ENCODE measurements around the gene PDGFRB.
"Not testable (repeated sequence)": the region's sequence is repeated elsewhere in the genome, so short reads cannot be mapped to it uniquely, and the experiment has no call there.

Gene PDGFRB

GRCh38 chr5:150084754-150085153 lies 70.9 kb downstream of the PDGFRB start:
- DNase-seq (ENCODE audit: low read depth in 3 of 3): not testable (repeated sequence)

- DNase-seq (ENCODE audit: low read depth in 3 of 3): no peak
These were observed 72.8 kb downstream of the PDGFRB start for GRCh38 chr5:150082889-150083288.

GRCh38 chr5:150082374-150082773 lies 73.3 kb downstream of the PDGFRB start:
- no peak for DNase-seq (ENCODE audit: low read depth in 3 of 3)

- DNase-seq (ENCODE audit: low read depth in 3 of 3): no peak
These were observed 73.9 kb downstream of the PDGFRB start for GRCh38 chr5:150081541-150082283.

- DNase-seq (ENCODE audit: low read depth in 3 of 3): no peak
These were observed 74.8 kb downstream of the PDGFRB start for GRCh38 chr5:150080696-150081435.

GRCh38 chr5:150079909-150080461 lies 75.7 kb downstream of the PDGFRB start:
- no peak for DNase-seq (ENCODE audit: low read depth in 3 of 3)

GRCh38 chr5:150078802-150079689 lies 76.6 kb downstream of the PDGFRB start:
- DNase-seq (ENCODE audit: low read depth in 3 of 3): no peak

GRCh38 chr5:150077996-150078801 lies 77.4 kb downstream of the PDGFRB start:
- no peak for DNase-seq (ENCODE audit: low read depth in 3 of 3)

GRCh38 chr5:150077060-150077459 lies 78.6 kb downstream of the PDGFRB start:
- no peak for DNase-seq (ENCODE audit: low read depth in 3 of 3)

- DNase-seq (ENCODE audit: low read depth in 3 of 3): no peak
These were observed 79.8 kb downstream of the PDGFRB start for GRCh38 chr5:150075806-150076205.

GRCh38 chr5:150075233-150075632 lies 80.4 kb downstream of the PDGFRB start:
- no peak for DNase-seq (ENCODE audit: low read depth in 3 of 3)

- DNase-seq (ENCODE audit: low read depth in 3 of 3): no peak
These were observed 82.0 kb downstream of the PDGFRB start for GRCh38 chr5:150073677-150074076.

- DNase-seq (ENCODE audit: low read depth in 3 of 3): no peak
These were observed 82.5 kb downstream of the PDGFRB start for GRCh38 chr5:150073086-150073625.

GRCh38 chr5:150070821-150071220 lies 84.8 kb downstream of the PDGFRB start:
- DNase-seq (ENCODE audit: low read depth in 3 of 3): no peak

- no peak for DNase-seq (ENCODE audit: low read depth in 3 of 3)
These were observed 85.7 kb downstream of the PDGFRB start for GRCh38 chr5:150069672-150070627.

- no peak for DNase-seq (ENCODE audit: low read depth in 3 of 3)
These were observed 86.5 kb downstream of the PDGFRB start for GRCh38 chr5:150068961-150069645.

- no peak for DNase-seq (ENCODE audit: low read depth in 3 of 3)
These were observed 87.2 kb downstream of the PDGFRB start for GRCh38 chr5:150068472-150068871.

GRCh38 chr5:150068071-150068470 lies 87.6 kb downstream of the PDGFRB start:
- no peak for DNase-seq (ENCODE audit: low read depth in 3 of 3)

GRCh38 chr5:150067405-150067960 lies 88.2 kb downstream of the PDGFRB start:
- no peak for DNase-seq (ENCODE audit: low read depth in 3 of 3)

All from stimulated activated CD4-positive, alpha-beta T cell treated with anti-CD3 and anti-CD28 coated beads, TNF-alpha, amount 100 ng/mL, for 4 hours (primary cell).